Neural cell (in vitro differentiated cells): ENCODE results near the gene CLDN20.

Experiments used
- CTCF ChIP-seq: fragments of 450-650 bp; IDR thresholded peaks from 2 replicates; pipeline ENCODE4 v1.5.1; 2014; ENCODE audit warnings: antibody characterized with exemption, mild to moderate bottlenecking, moderate library complexity; ENCODE audit not compliant: poor library complexity, severe bottlenecking
- EP300 ChIP-seq: fragments of 450-650 bp; conservative IDR thresholded peaks from 2 replicates; pipeline ENCODE4 v1.6.1; 2014; ENCODE audit warnings: antibody characterized with exemption, mild to moderate bottlenecking, moderate library complexity; ENCODE audit not compliant: poor library complexity, severe bottlenecking
- EZH2 ChIP-seq: fragments of 200-600, 300-800 bp; shearing (Covaris generic), sonication (generic); IDR thresholded peaks from 2 replicates; pipeline ENCODE4 v1.6.1; 2014; ENCODE audit warnings: antibody characterized with exemption, low read length, borderline replicate concordance, mild to moderate bottlenecking; ENCODE audit not compliant: insufficient read depth, poor library complexity, severe bottlenecking
- MXI1 ChIP-seq: fragments of 450-650 bp; conservative IDR thresholded peaks from 2 replicates; pipeline ENCODE4 v1.6.1; 2014; ENCODE audit warnings: antibody characterized with exemption, mild to moderate bottlenecking; ENCODE audit not compliant: poor library complexity, severe bottlenecking
- POLR2AphosphoS5 ChIP-seq: IDR thresholded peaks from 2 replicates; pipeline ENCODE4 v1.6.1; 2012
- RAD21 ChIP-seq: fragments of 450-650 bp; conservative IDR thresholded peaks from 2 replicates; pipeline ENCODE4 v1.6.1; 2014; ENCODE audit warnings: antibody characterized with exemption, mild to moderate bottlenecking, moderate library complexity
- TAF1 ChIP-seq: IDR thresholded peaks from 2 replicates; pipeline ENCODE4 v1.6.1; 2012; ENCODE audit warnings: low read depth

GRCh38 chr6:155253337-155253736 is 10.5 kb upstream of the CLDN20 start:
- no peak for TF ChIP-seq CTCF
- TF ChIP-seq EP300 = no peak
- TF ChIP-seq EZH2 = no peak
- no peak for TF ChIP-seq RAD21
- TF ChIP-seq POLR2AphosphoS5 = no peak
- no peak for TF ChIP-seq TAF1
- no peak for TF ChIP-seq MXI1
